GM19351 (cell line): ENCODE measurements around the gene HLA-DMA.
A peak's percentile ranks its signal among the peaks of the same experiment; 100 is the strongest.

Experiments
- ATAC-seq: cut with Tn5 transposase; IDR thresholded peaks from one replicate; pipeline ENCODE4 v1.9.1; 2021; ENCODE audit warnings: mild to moderate bottlenecking, moderate library complexity; ENCODE audit not compliant: unreplicated experiment

The HLA-DMA gene

GRCh38 chr6:32952817-32953739 lies at the start of gene HLA-DMA:
Gene HLA-DMA (minus strand): TSS chr6:32953097. CDS start chr6:32953036, 61 bp downstream.
- peak; percentile 91 for ATAC-seq

GRCh38 chr6:33001685-33002084 lies 48.8 kb upstream of the HLA-DMA start:
- no peak for ATAC-seq

GRCh38 chr6:33000055-33000454 lies 47.2 kb upstream of the HLA-DMA start:
- no peak for ATAC-seq

GRCh38 chr6:32995448-32995847 lies 42.6 kb upstream of the HLA-DMA start:
- no peak for ATAC-seq

GRCh38 chr6:32993363-32993973 lies 40.6 kb upstream of the HLA-DMA start:
- no peak for ATAC-seq

- no peak for ATAC-seq
Observed at GRCh38 chr6:32991972-32992371, 39.1 kb upstream of the HLA-DMA start.

GRCh38 chr6:32989368-32989767 lies 36.5 kb upstream of the HLA-DMA start:
- ATAC-seq, result no peak

- ATAC-seq, result no peak
Observed at GRCh38 chr6:32984622-32985389, 31.9 kb upstream of the HLA-DMA start.

- no peak for ATAC-seq
Observed at GRCh38 chr6:32983964-32984621, 31.2 kb upstream of the HLA-DMA start.

GRCh38 chr6:32983493-32983848 lies 30.6 kb upstream of the HLA-DMA start:
- ATAC-seq, result no peak

GRCh38 chr6:32982702-32983492 lies 30.0 kb upstream of the HLA-DMA start:
- no peak for ATAC-seq

- ATAC-seq, result no peak
Observed at GRCh38 chr6:32982084-32982701, 29.3 kb upstream of the HLA-DMA start.

- ATAC-seq, result no peak
Observed at GRCh38 chr6:32980488-32981038, 27.7 kb upstream of the HLA-DMA start.

GRCh38 chr6:32979720-32980487 lies 27.0 kb upstream of the HLA-DMA start:
- ATAC-seq, result no peak

- no peak for ATAC-seq
Observed at GRCh38 chr6:32977953-32978324, 25.0 kb upstream of the HLA-DMA start.

GRCh38 chr6:32977272-32977952 lies 24.5 kb upstream of the HLA-DMA start:
- no peak for ATAC-seq

- no peak for ATAC-seq
Observed at GRCh38 chr6:32976334-32977069, 23.6 kb upstream of the HLA-DMA start.

GRCh38 chr6:32975886-32976285 lies 23.0 kb upstream of the HLA-DMA start:
- ATAC-seq, result no peak
